Neural progenitor cell (in vitro differentiated cells): ENCODE data around the gene VOPP1.

Source experiments
- EZH2 ChIP-seq: fragments of 200-600 bp; sonication (generic); IDR thresholded peaks from 2 replicates; pipeline ENCODE4 v1.6.1; 2017; ENCODE audit warnings: antibody characterized with exemption, mild to moderate bottlenecking, moderate library complexity
- TF ChIP-seq, protein P1 (sequence below): fragments of 200-600 bp; sonication (generic); IDR thresholded peaks from 2 replicates; pipeline ENCODE4 v1.5.1; 2017; ENCODE audit warnings: antibody characterized with exemption, mild to moderate bottlenecking

DNA sequence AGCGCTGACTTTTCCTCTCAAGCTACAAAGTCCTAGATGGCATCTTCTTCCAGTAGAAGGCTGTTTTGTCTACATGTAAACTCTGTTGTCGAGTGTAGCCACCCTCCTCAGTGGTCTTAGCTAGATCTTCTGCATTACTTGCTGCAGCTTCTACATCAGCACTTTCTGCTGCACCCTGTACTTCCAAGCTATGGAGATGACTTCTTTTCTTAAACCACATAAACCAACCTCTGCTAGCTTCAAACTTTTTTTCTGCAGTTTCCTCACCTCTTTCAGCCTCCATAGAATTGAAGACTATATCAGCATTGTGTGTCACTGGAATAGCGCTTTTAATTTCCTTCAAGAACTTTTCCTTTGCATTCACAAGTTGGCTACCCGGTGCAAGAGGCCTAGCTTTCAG is 119.3 kb downstream of the VOPP1 start:
- TF ChIP-seq, protein P1, sequence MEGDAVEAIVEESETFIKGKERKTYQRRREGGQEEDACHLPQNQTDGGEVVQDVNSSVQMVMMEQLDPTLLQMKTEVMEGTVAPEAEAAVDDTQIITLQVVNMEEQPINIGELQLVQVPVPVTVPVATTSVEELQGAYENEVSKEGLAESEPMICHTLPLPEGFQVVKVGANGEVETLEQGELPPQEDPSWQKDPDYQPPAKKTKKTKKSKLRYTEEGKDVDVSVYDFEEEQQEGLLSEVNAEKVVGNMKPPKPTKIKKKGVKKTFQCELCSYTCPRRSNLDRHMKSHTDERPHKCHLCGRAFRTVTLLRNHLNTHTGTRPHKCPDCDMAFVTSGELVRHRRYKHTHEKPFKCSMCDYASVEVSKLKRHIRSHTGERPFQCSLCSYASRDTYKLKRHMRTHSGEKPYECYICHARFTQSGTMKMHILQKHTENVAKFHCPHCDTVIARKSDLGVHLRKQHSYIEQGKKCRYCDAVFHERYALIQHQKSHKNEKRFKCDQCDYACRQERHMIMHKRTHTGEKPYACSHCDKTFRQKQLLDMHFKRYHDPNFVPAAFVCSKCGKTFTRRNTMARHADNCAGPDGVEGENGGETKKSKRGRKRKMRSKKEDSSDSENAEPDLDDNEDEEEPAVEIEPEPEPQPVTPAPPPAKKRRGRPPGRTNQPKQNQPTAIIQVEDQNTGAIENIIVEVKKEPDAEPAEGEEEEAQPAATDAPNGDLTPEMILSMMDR = no peak
- no peak for TF ChIP-seq EZH2
